Osteoblast (primary cell): ENCODE results near the gene RNF20. TPM values are rescaled to one million over a fixed set of nuclear protein-coding genes. Genes with fewer than 3 reads are reported as not detected.
A peak's percentile ranks its signal among the peaks of the same experiment; 100 is the strongest.
"Not testable (repeated sequence)": the region's sequence is repeated elsewhere in the genome, so short reads cannot be mapped to it uniquely, and the experiment has no call there.

Experiments used
- DNase-seq: peaks from one replicate; pipeline ENCODE4 v3.0.0; 2011; ENCODE audit warnings: low spot score, mixed read lengths; ENCODE audit not compliant: insufficient read length; ENCODE audit errors: missing footprints
- H2AFZ ChIP-seq: 2 replicates; pipeline ENCODE4 v1.6.0; 2011; ENCODE audit warnings: mild to moderate bottlenecking, low read length
- H3K27ac ChIP-seq: 2 replicates; pipeline ENCODE4 v1.5.1; 2011; ENCODE audit warnings: mild to moderate bottlenecking, low read depth, low read length, moderate library complexity
- H3K27me3 ChIP-seq: 2 replicates; pipeline ENCODE4 v1.6.0; 2012; ENCODE audit warnings: mild to moderate bottlenecking, control low read depth, inconsistent platforms, low read length, moderate library complexity; ENCODE audit not compliant: insufficient read depth
- H3K36me3 ChIP-seq: 2 replicates; pipeline ENCODE4 v1.5.1; 2011; ENCODE audit warnings: mild to moderate bottlenecking, low read length, control low read depth, moderate library complexity; ENCODE audit not compliant: insufficient read depth
- H3K4me1 ChIP-seq: 2 replicates; pipeline ENCODE4 v1.5.1; 2011; ENCODE audit warnings: mild to moderate bottlenecking, low read length, control low read depth, moderate library complexity; ENCODE audit not compliant: insufficient read depth
- H3K4me2 ChIP-seq: 2 replicates; pipeline ENCODE4 v1.6.0; 2011; ENCODE audit warnings: mild to moderate bottlenecking, low read length; ENCODE audit not compliant: insufficient read depth
- H3K4me3 ChIP-seq: fragments of 200-600 bp; sonication (generic); 3 replicates; pipeline ENCODE4 v1.5.1; 2012; ENCODE audit warnings: mild to moderate bottlenecking, low read length, inconsistent platforms; ENCODE audit not compliant: insufficient read depth
- H3K79me2 ChIP-seq: 2 replicates; pipeline ENCODE4 v1.6.0; 2012; ENCODE audit warnings: mild to moderate bottlenecking, low read length, control low read depth, inconsistent platforms; ENCODE audit not compliant: insufficient read depth
- H3K9me3 ChIP-seq: 2 replicates; pipeline ENCODE4 v1.5.1; 2011; ENCODE audit warnings: low read depth, low read length, control low read depth
- H4K20me1 ChIP-seq: 2 replicates; pipeline ENCODE4 v1.6.0; 2012; ENCODE audit warnings: mild to moderate bottlenecking, low read length, control low read depth; ENCODE audit not compliant: insufficient read depth
- CTCF ChIP-seq: IDR thresholded peaks from 2 replicates; pipeline ENCODE4 v1.5.1; 2011; ENCODE audit warnings: mild to moderate bottlenecking, low read depth, low read length, moderate library complexity; ENCODE audit errors: extremely low read depth
- total RNA-seq: library from RNA; depleted of rRNA; stranded (reverse); fragments of >200 nt; gene quantifications from 2 replicates; pipeline ENCODE4 v1.2.3, GENCODE V29; 2012

The RNF20 gene
- total RNA-seq, 1 donor = 29.0 TPM

- Histone ChIP-seq H3K9me3 (no peaks in the 10 kb centered on the region), H4K20me1 (no peaks in the 10 kb centered on the region), H3K27ac (no peak overlapping the region), H2AFZ (no peak overlapping the region), H3K27me3 (no peaks in the 10 kb centered on the region), H3K4me2 (no peak overlapping the region), H3K4me3 (no peak overlapping the region), H3K36me3 (no peaks in the 10 kb centered on the region), H3K4me1 (no peaks in the 10 kb centered on the region), H3K79me2 (no peaks in the 10 kb centered on the region)
- DNase-seq = no peak
- no peak for TF ChIP-seq CTCF
Measured at GRCh38 chr9:101586651-101587050, 53.0 kb downstream of the RNF20 start.

GRCh38 chr9:101587332-101588043 lies 53.8 kb downstream of the RNF20 start:
- DNase-seq = no peak

GRCh38 chr9:101590074-101590473 lies 56.4 kb downstream of the RNF20 start:
- not testable (repeated sequence) for H3K9me3 ChIP-seq, H3K4me1 ChIP-seq, H3K36me3 ChIP-seq, H3K4me3 ChIP-seq, H3K27me3 ChIP-seq, H3K79me2 ChIP-seq, H2AFZ ChIP-seq, H3K4me2 ChIP-seq, H3K27ac ChIP-seq, H4K20me1 ChIP-seq
- DNase-seq = peak; percentile 88

More at GRCh38 chr9:101587332-101588043, 53.8 kb downstream of the RNF20 start:
- no peaks in the 10 kb centered on the region for H3K79me2 ChIP-seq
- no peaks in the 10 kb centered on the region for H3K36me3 ChIP-seq
- no peaks in the 10 kb centered on the region for H3K4me1 ChIP-seq
- no peaks in the 10 kb centered on the region for H4K20me1 ChIP-seq
- no peak overlapping the region for H3K4me3 ChIP-seq
- TF ChIP-seq CTCF = no peak
- H3K9me3 ChIP-seq = no peaks in the 10 kb centered on the region
- H2AFZ ChIP-seq = no peak overlapping the region
- no peak overlapping the region for H3K4me2 ChIP-seq
- H3K27ac ChIP-seq = no peak overlapping the region
- no peaks in the 10 kb centered on the region for H3K27me3 ChIP-seq

GRCh38 chr9:101590901-101591300 lies 57.2 kb downstream of the RNF20 start:
- no peak overlapping the region for H2AFZ ChIP-seq
- no peaks in the 10 kb centered on the region for H3K36me3 ChIP-seq
- no peak overlapping the region for H3K4me2 ChIP-seq
- H3K79me2 ChIP-seq = no peaks in the 10 kb centered on the region
- no peak overlapping the region for H3K27ac ChIP-seq
- H3K9me3 ChIP-seq = no peaks in the 10 kb centered on the region
- no peaks in the 10 kb centered on the region for H3K4me1 ChIP-seq
- no peaks in the 10 kb centered on the region for H3K27me3 ChIP-seq
- H3K4me3 ChIP-seq = no peak overlapping the region
- DNase-seq = no peak
- no peak for TF ChIP-seq CTCF
- no peaks in the 10 kb centered on the region for H4K20me1 ChIP-seq
